ENCODE data around the gene MED29. TPM values are rescaled to one million over a fixed set of nuclear protein-coding genes. Genes with fewer than 3 reads are reported as not detected.
A peak's percentile ranks its signal among the peaks of the same experiment; 100 is the strongest.

Gene MED29
- total and polyA plus RNA-seq, 2 of the 13 experiments (the other 11 are each of a cell fraction or from before 2014, with no cell fraction given), result 14.0 to 19.7 TPM

DNA sequence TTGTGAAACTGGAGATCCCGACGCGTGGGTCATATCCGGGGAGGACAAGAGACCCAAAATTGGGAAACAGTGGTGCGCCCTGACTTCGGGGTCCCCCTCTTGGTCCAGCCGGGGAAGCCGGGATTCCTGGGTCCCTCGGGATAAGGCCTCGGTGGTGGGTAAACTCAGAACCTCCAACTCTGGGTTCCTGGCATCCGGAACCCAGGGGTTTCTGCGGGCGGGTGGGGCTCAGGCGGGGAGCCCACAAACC is 16.2 kb downstream of the MED29 start (continued):
- TF ChIP-seq ZNF101 (CRISPR knock-in tag; IDR thresholded peaks at IDR 0.05; ENCODE audit: borderline replicate concordance, low read depth) (no peak), ZNF7 (CRISPR knock-in tag; IDR thresholded peaks at IDR 0.05) (no peak), SMYD3 (CRISPR knock-in tag; IDR thresholded peaks at IDR 0.05) (no peak), SRSF1 (optimal IDR thresholded peaks at IDR 0.05; ENCODE audit: low read depth, low read length) (no peak), CENPX (CRISPR knock-in tag; IDR thresholded peaks at IDR 0.05) (no peak), ZNF20 (CRISPR knock-in tag; IDR thresholded peaks at IDR 0.05) (0 out of 2 replicates have a peak, but pooled peaks have one; percentile 38)

GRCh38 chr19:39407660-39408391 is 16.6 kb downstream of the MED29 start:
- 20% methylated on average over 25 of the region's 40 CpGs for WGBS (ENCODE audit: low lambda C conversion rate)
- ChIA-PET POLR2A (interaction anchor here (0.9 to 5.8 kb wide), 5 partner anchors 10 to 38 kb away, joined by 3 to 117 read pairs (median 15); partner anchors contain the start of genes MED29, PAF1, RPS16 and SUPT5H), CTCF (ENCODE audit: low intra/inter-chr PET ratio, low total read pairs) (no interaction called here)
- intact Hi-C loops (cut with micrococcal nuclease; ENCODE audit: unreplicated experiment), result no loop called here
- H3K9ac ChIP-seq (ENCODE audit: insufficient read depth, low read depth, low read length), result peak overlapping the region; percentile 92
- peak overlapping the region; percentile 86 for H3K27ac ChIP-seq (ENCODE audit: extremely low read length, insufficient read depth, low read length)
- H3K27me3 ChIP-seq (ENCODE audit: control insufficient read depth in 1 of 2, insufficient read depth in 2 of 2, low read length in 2 of 2), result no peaks in the 10 kb centered on the region; a peak in 1 of 5 replicates
- no peak for FAIRE-seq
- 0 out of 3 replicates have a peak, but pooled peaks have one; percentile 0 for ATAC-seq
- in situ Hi-C loops (cut with HindIII; ENCODE audit: extremely low pct_ligation_motif_present, low pct_unique_long_range_greater_than_20kb), result no loop called here
- H3K4me3 ChIP-seq (replicated peaks in 1 of 3; ENCODE audit: insufficient read depth in 1 of 3, low read depth in 2 of 3, low read length in 3 of 3), result peak overlapping the region; percentile 97 to 98 (median 97)
- no peak overlapping the region for H2AFZ ChIP-seq (ENCODE audit: low read length)
- no TSS peak for BruUV-seq (replicated peaks)
- no peaks in the 10 kb centered on the region for H3K9me3 ChIP-seq (ENCODE audit: low read length)
- peaks cover 20% of the 10 kb centered on the region; the same call in 1 of the 2 replicates for H4K20me1 ChIP-seq (ENCODE audit: insufficient read depth, low read length)
- H3K4me2 ChIP-seq (ENCODE audit: low read depth, low read length), result peak overlapping the region; percentile 87
- H3K36me3 ChIP-seq (replicated peaks in 1 of 2; ENCODE audit: control insufficient read depth in 1 of 2, insufficient read depth in 2 of 2, low read length in 2 of 2), result peaks cover 0 to 3% of the 10 kb centered on the region in 2 experiments; a peak in 1 of 5 replicates
- peaks cover 33% of the 10 kb centered on the region for H3K79me2 ChIP-seq (ENCODE audit: insufficient read depth, low read length)
- no peak for DNase-seq (ENCODE audit: low spot score)
- H3K4me1 ChIP-seq (ENCODE audit: insufficient read depth, low read length), result peaks cover 46% of the 10 kb centered on the region
- no peak for TF ChIP-seq ZNF451 (CRISPR knock-in tag; IDR thresholded peaks at IDR 0.05)
- no peak for TF ChIP-seq STAT6 (CRISPR knock-in tag; IDR thresholded peaks at IDR 0.05; ENCODE audit: borderline replicate concordance)
- no peak for TF ChIP-seq ZFP62 (CRISPR knock-in tag; IDR thresholded peaks at IDR 0.05)
- no peak for TF ChIP-seq ZBED4 (CRISPR knock-in tag; IDR thresholded peaks at IDR 0.05; ENCODE audit: borderline replicate concordance)
- TF ChIP-seq, protein P1, sequence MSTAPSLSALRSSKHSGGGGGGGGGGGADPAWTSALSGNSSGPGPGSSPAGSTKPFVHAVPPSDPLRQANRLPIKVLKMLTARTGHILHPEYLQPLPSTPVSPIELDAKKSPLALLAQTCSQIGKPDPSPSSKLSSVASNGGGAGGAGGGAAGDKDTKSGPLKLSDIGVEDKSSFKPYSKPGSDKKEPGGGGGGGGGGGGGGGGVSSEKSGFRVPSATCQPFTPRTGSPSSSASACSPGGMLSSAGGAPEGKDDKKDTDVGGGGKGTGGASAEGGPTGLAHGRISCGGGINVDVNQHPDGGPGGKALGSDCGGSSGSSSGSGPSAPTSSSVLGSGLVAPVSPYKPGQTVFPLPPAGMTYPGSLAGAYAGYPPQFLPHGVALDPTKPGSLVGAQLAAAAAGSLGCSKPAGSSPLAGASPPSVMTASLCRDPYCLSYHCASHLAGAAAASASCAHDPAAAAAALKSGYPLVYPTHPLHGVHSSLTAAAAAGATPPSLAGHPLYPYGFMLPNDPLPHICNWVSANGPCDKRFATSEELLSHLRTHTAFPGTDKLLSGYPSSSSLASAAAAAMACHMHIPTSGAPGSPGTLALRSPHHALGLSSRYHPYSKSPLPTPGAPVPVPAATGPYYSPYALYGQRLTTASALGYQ (CRISPR knock-in tag; IDR thresholded peaks at IDR 0.05), result no peak
- peak; percentile 19 for TF ChIP-seq RBM39 (IDR thresholded peaks at IDR 0.05; ENCODE audit: low read depth, low read length, poor library complexity, severe bottlenecking)

Measured in HepG2 (cell line).